ENCODE data around the gene TLL2. TPM values are rescaled to one million over a fixed set of nuclear protein-coding genes. Genes with fewer than 3 reads are reported as not detected.

The TLL2 gene
- total and polyA plus RNA-seq, 3 donors from 2014 or later: 0.39 to 0.68 (median 0.67) TPM

- no peak overlapping the region for H3K4me3 ChIP-seq
- no peaks in the 10 kb centered on the region for H3K4me1 ChIP-seq
- intact Hi-C loops (cut with DNase I; ENCODE audit: low total_unique reads): no loop called here
- H3K9me3 ChIP-seq: no peaks in the 10 kb centered on the region
- WGBS, 2 donors: 78 to 93% methylated on average over 3 of the region's 3 CpGs
- H3K36me3 ChIP-seq (ENCODE audit: low read depth, missing control alignments): no peaks in the 10 kb centered on the region
- no peak overlapping the region for H3K27ac ChIP-seq
- DNase-seq: no peak
- TF ChIP-seq CTCF (IDR thresholded peaks at IDR 0.05) (no peak), POLR2A (IDR thresholded peaks at IDR 0.05) (no peak)
- H3K27me3 ChIP-seq: no peaks in the 10 kb centered on the region
Measured at GRCh38 chr10:96453856-96454583, 59.7 kb downstream of the TLL2 start.

- intact Hi-C loops (cut with DNase I; ENCODE audit: low total_unique reads): no loop called here
- WGBS, 2 donors: 69 to 71% methylated on average over 7 of the region's 7 CpGs
- Histone ChIP-seq H3K4me3 (no peak overlapping the region), H3K27ac (no peak overlapping the region), H3K4me1 (peaks cover 4% of the 10 kb centered on the region), H3K9me3 (no peaks in the 10 kb centered on the region), H3K27me3 (no peaks in the 10 kb centered on the region), H3K36me3 (ENCODE audit: low read depth, missing control alignments) (no peaks in the 10 kb centered on the region)
- no peak for DNase-seq
- TF ChIP-seq CTCF (IDR thresholded peaks at IDR 0.05) (no peak), POLR2A (IDR thresholded peaks at IDR 0.05) (no peak)
Measured at GRCh38 chr10:96452494-96453153, 61.1 kb downstream of the TLL2 start.

- no peak for TF ChIP-seq POLR2A (IDR thresholded peaks at IDR 0.05)
- no peak for TF ChIP-seq CTCF (IDR thresholded peaks at IDR 0.05)
- H3K36me3 ChIP-seq (ENCODE audit: low read depth, missing control alignments): no peaks in the 10 kb centered on the region
- H3K27ac ChIP-seq: no peak overlapping the region
- 84 to 86% methylated on average over 12 of the region's 12 CpGs for WGBS, 2 donors
- intact Hi-C loops (cut with DNase I; ENCODE audit: low total_unique reads): no loop called here
- no peak overlapping the region for H3K4me3 ChIP-seq
- DNase-seq: no peak
- no peaks in the 10 kb centered on the region for H3K27me3 ChIP-seq
- H3K4me1 ChIP-seq: peaks cover 4% of the 10 kb centered on the region
- no peaks in the 10 kb centered on the region for H3K9me3 ChIP-seq
Measured at GRCh38 chr10:96450529-96451207, 63.1 kb downstream of the TLL2 start.

GRCh38 chr10:96448558-96448957, 65.2 kb downstream of the TLL2 start:
- no peak overlapping the region for H3K27ac ChIP-seq
- no peaks in the 10 kb centered on the region for H3K27me3 ChIP-seq
- H3K4me3 ChIP-seq: no peak overlapping the region
- peaks cover 4% of the 10 kb centered on the region for H3K4me1 ChIP-seq
- H3K9me3 ChIP-seq: no peaks in the 10 kb centered on the region
- intact Hi-C loops (cut with DNase I; ENCODE audit: low total_unique reads): no loop called here
- no peaks in the 10 kb centered on the region for H3K36me3 ChIP-seq (ENCODE audit: low read depth, missing control alignments)
- no peak for DNase-seq
- 64 to 70% methylated on average over 4 of the region's 4 CpGs for WGBS, 2 donors
- TF ChIP-seq POLR2A (IDR thresholded peaks at IDR 0.05): no peak
- no peak for TF ChIP-seq CTCF (IDR thresholded peaks at IDR 0.05)
